Measurements from ENCODE around the gene LACTB. TPM values are rescaled to one million over a fixed set of nuclear protein-coding genes. Genes with fewer than 3 reads are reported as not detected.

LACTB gene
- total and polyA plus RNA-seq, 2 of the 4 experiments (the other 2 are of a cell fraction), result 12.9 to 32.7 TPM

- peak; percentile 91 for TF ChIP-seq CEBPB (IDR thresholded peaks at IDR 0.05; ENCODE audit: low read depth, low read length)
These were observed 14.1 kb downstream of the LACTB start (continued) for GRCh38 chr15:63135804-63136203.

- Histone ChIP-seq H2BK20ac (ENCODE audit: low read depth, low read length) (peak overlapping the region; percentile 40; the same call in 1 of the 2 replicates), H3K79me1 (ENCODE audit: low read depth in 1 of 2, low read length in 2 of 2) (peaks cover 14 to 46% of the 10 kb centered on the region in 2 experiments), H3K4me2 (ENCODE audit: low read depth, low read length) (no peak overlapping the region), H3K27me3 (ENCODE audit: control insufficient read depth, insufficient read depth, low read length) (no peaks in the 10 kb centered on the region), H2BK120ac (ENCODE audit: low read depth, low read length) (peak overlapping the region; percentile 56; the same call in 1 of the 2 replicates), H3K4me3 (ENCODE audit: insufficient read depth, low read depth, low read length) (no peak overlapping the region), H2AK5ac (ENCODE audit: low read depth, low read length) (peak overlapping the region; percentile 5; the same call in 1 of the 2 replicates), H3K9me1 (ENCODE audit: insufficient read depth, low read length) (peaks cover 6% of the 10 kb centered on the region), H3K9ac (ENCODE audit: low read depth, low read length) (no peak overlapping the region), H3K56ac (ENCODE audit: extremely low read depth, insufficient read depth, low read length) (no peak overlapping the region), H3K23ac (ENCODE audit: low read depth, low read length) (peak overlapping the region; percentile 8; the same call in 1 of the 2 replicates), H4K20me1 (ENCODE audit: insufficient read depth, low read length) (no peaks in the 10 kb centered on the region), H4K5ac (ENCODE audit: low read depth, low read length) (peak overlapping the region; percentile 50; the same call in 1 of the 2 replicates), H2AK9ac (replicated peaks; ENCODE audit: low read depth, low read length, poor library complexity) (no peak overlapping the region), H3K27ac (ENCODE audit: insufficient read depth, low read length) (peak overlapping the region; percentile 33; the same call in 1 of the 2 replicates), H2BK5ac (ENCODE audit: low read depth, low read length, poor library complexity, severe bottlenecking) (peak overlapping the region; percentile 97), H3K36me3 (ENCODE audit: control insufficient read depth, insufficient read depth, low read length) (peaks cover 8% of the 10 kb centered on the region), H3K14ac (replicated peaks; ENCODE audit: low read depth, low read length) (0 out of 2 replicates have a peak overlapping the region, but pooled peaks have one; percentile 10), H4K8ac (ENCODE audit: low read depth in 2 of 2, low read length in 2 of 2) (peak overlapping the region in 1 of 2 experiments; percentile 73; a peak in 2 of 4 replicates), H2BK15ac (ENCODE audit: low read depth, low read length) (peak overlapping the region; percentile 57; the same call in 1 of the 3 replicates), H3K4me1 (ENCODE audit: control insufficient read depth, insufficient read depth, low read length) (peaks cover 16% of the 10 kb centered on the region), H3K4ac (ENCODE audit: low read depth, low read length) (peak overlapping the region; percentile 11; the same call in 1 of the 2 replicates), H4K91ac (ENCODE audit: insufficient read depth, low read depth, low read length) (peak overlapping the region; percentile 17; the same call in 1 of the 2 replicates), H2AFZ (replicated peaks; ENCODE audit: low read length, poor library complexity) (no peak overlapping the region), H3K18ac (ENCODE audit: low read depth, low read length) (peak overlapping the region; percentile 66; the same call in 1 of the 2 replicates), H3K9me3 (ENCODE audit: control insufficient read depth, insufficient read depth, low read length) (no peaks in the 10 kb centered on the region)
- intact Hi-C loops (cut with micrococcal nuclease), result no loop called here
- CTCF ChIA-PET, result no interaction called here
- WGBS, 2 experiments (ENCODE audit: extremely low coverage in 2 of 2, insufficient read length in 1 of 2), result no CpG with 5 or more reads among the region's 2 CpGs
- no peak for ATAC-seq (ENCODE audit: low read depth)
- BruUV-seq (replicated peaks), result no TSS peak
- in situ Hi-C loops (cut with MboI; ENCODE audit: low sequenced_read_pairs), result no loop called here
- dilution Hi-C loops (cut with HindIII; ENCODE audit: low sequenced_read_pairs, unreplicated experiment), result no loop called here
- DNase-seq, result peak; percentile 33
- TF ChIP-seq SMC3 (IDR thresholded peaks at IDR 0.05; ENCODE audit: low read depth, low read length) (no peak), RCOR1 (IDR thresholded peaks at IDR 0.05; ENCODE audit: insufficient replicate concordance, low read length) (no peak), MAFK (IDR thresholded peaks at IDR 0.05; ENCODE audit: low read depth, low read length) (peak; percentile 59), CEBPB (IDR thresholded peaks at IDR 0.05; ENCODE audit: low read depth, low read length) (no peak)
- POLR2A ChIA-PET (ENCODE audit: unreplicated experiment), result no interaction called here
These were observed 15.1 kb downstream of the LACTB start for GRCh38 chr15:63136742-63137141.

All from IMR-90 (cell line).